ENCODE data around the gene CAPN7. TPM values are rescaled to one million over a fixed set of nuclear protein-coding genes. Genes with fewer than 3 reads are reported as not detected.

CAPN7 gene
- total RNA-seq, 1 donor from 2014 or later: 32.9 TPM

GRCh38 chr3:15261274-15261673 lies 55.2 kb downstream of the CAPN7 start:
- Histone ChIP-seq H3K4me3 (ENCODE audit: low read length in 3 of 3) (no peak overlapping the region), H3K27ac (ENCODE audit: low read depth, low read length) (no peak overlapping the region), H3K27me3 (ENCODE audit: control insufficient read depth in 3 of 3, insufficient read depth in 3 of 3, low read length in 3 of 3) (no peaks in the 10 kb centered on the region), H3K9me3 (ENCODE audit: control insufficient read depth in 3 of 3, low read length in 3 of 3) (no peaks in the 10 kb centered on the region), H3K36me3 (ENCODE audit: control insufficient read depth in 3 of 3, insufficient read depth in 3 of 3, low read length in 3 of 3) (peaks cover 16 to 57% (median 35%) of the 10 kb centered on the region in 3 donors), H3K9ac (ENCODE audit: low read depth in 1 of 3, low read length in 3 of 3) (no peak overlapping the region), H3K4me1 (ENCODE audit: control insufficient read depth in 3 of 3, insufficient read depth in 3 of 3, low read length in 3 of 3) (peaks cover 9 to 37% (median 14%) of the 10 kb centered on the region in 3 donors)

GRCh38 chr3:15262021-15262420 lies 56.0 kb downstream of the CAPN7 start:
- no peak overlapping the region for H3K9ac ChIP-seq (ENCODE audit: low read depth in 1 of 3, low read length in 3 of 3)
- H3K9me3 ChIP-seq (ENCODE audit: control insufficient read depth in 3 of 3, low read length in 3 of 3): no peaks in the 10 kb centered on the region
- peaks cover 2 to 37% (median 14%) of the 10 kb centered on the region in 3 donors for H3K4me1 ChIP-seq (ENCODE audit: control insufficient read depth in 3 of 3, insufficient read depth in 3 of 3, low read length in 3 of 3)
- no peak overlapping the region for H3K27ac ChIP-seq (ENCODE audit: low read depth, low read length)
- no peak overlapping the region for H3K4me3 ChIP-seq (ENCODE audit: low read length in 3 of 3)
- H3K27me3 ChIP-seq (ENCODE audit: control insufficient read depth in 3 of 3, insufficient read depth in 3 of 3, low read length in 3 of 3): no peaks in the 10 kb centered on the region
- H3K36me3 ChIP-seq (ENCODE audit: control insufficient read depth in 3 of 3, insufficient read depth in 3 of 3, low read length in 3 of 3): peaks cover 8 to 50% (median 31%) of the 10 kb centered on the region in 3 donors

- Histone ChIP-seq H3K36me3 (ENCODE audit: control insufficient read depth in 3 of 3, insufficient read depth in 3 of 3, low read length in 3 of 3) (peaks cover 8 to 43% (median 25%) of the 10 kb centered on the region in 3 donors), H3K9ac (ENCODE audit: low read depth in 1 of 3, low read length in 3 of 3) (no peak overlapping the region), H3K27ac (ENCODE audit: low read depth, low read length) (peak overlapping the region; percentile 6), H3K4me1 (ENCODE audit: control insufficient read depth in 3 of 3, insufficient read depth in 3 of 3, low read length in 3 of 3) (peaks cover 5 to 42% (median 23%) of the 10 kb centered on the region in 3 donors), H3K4me3 (ENCODE audit: low read length in 3 of 3) (no peak overlapping the region), H3K9me3 (ENCODE audit: control insufficient read depth in 3 of 3, low read length in 3 of 3) (no peaks in the 10 kb centered on the region), H3K27me3 (ENCODE audit: control insufficient read depth in 3 of 3, insufficient read depth in 3 of 3, low read length in 3 of 3) (no peaks in the 10 kb centered on the region)
Measured at GRCh38 chr3:15263120-15263519, 57.1 kb downstream of the CAPN7 start.

GRCh38 chr3:15263926-15264325 lies 57.9 kb downstream of the CAPN7 start:
- Histone ChIP-seq H3K36me3 (ENCODE audit: control insufficient read depth in 3 of 3, insufficient read depth in 3 of 3, low read length in 3 of 3) (peaks cover 2 to 35% (median 21%) of the 10 kb centered on the region in 3 donors), H3K9me3 (ENCODE audit: control insufficient read depth in 3 of 3, low read length in 3 of 3) (no peaks in the 10 kb centered on the region), H3K9ac (ENCODE audit: low read depth in 1 of 3, low read length in 3 of 3) (no peak overlapping the region), H3K27ac (ENCODE audit: low read depth, low read length) (peak overlapping the region; percentile 6), H3K4me3 (ENCODE audit: low read length in 3 of 3) (no peak overlapping the region), H3K27me3 (ENCODE audit: control insufficient read depth in 3 of 3, insufficient read depth in 3 of 3, low read length in 3 of 3) (no peaks in the 10 kb centered on the region), H3K4me1 (ENCODE audit: control insufficient read depth in 3 of 3, insufficient read depth in 3 of 3, low read length in 3 of 3) (peaks cover 11 to 50% (median 27%) of the 10 kb centered on the region in 3 donors)

GRCh38 chr3:15264486-15264885 lies 58.4 kb downstream of the CAPN7 start:
- H3K9me3 ChIP-seq (ENCODE audit: control insufficient read depth in 3 of 3, low read length in 3 of 3): no peaks in the 10 kb centered on the region
- H3K27me3 ChIP-seq (ENCODE audit: control insufficient read depth in 3 of 3, insufficient read depth in 3 of 3, low read length in 3 of 3): no peaks in the 10 kb centered on the region
- no peak overlapping the region for H3K27ac ChIP-seq (ENCODE audit: low read depth, low read length)
- H3K9ac ChIP-seq (ENCODE audit: low read depth in 1 of 3, low read length in 3 of 3): peak overlapping the region in 1 of 3 donors; percentile 12
- H3K36me3 ChIP-seq (ENCODE audit: control insufficient read depth in 3 of 3, insufficient read depth in 3 of 3, low read length in 3 of 3): peaks cover 4 to 32% (median 17%) of the 10 kb centered on the region in 3 donors
- H3K4me1 ChIP-seq (ENCODE audit: control insufficient read depth in 3 of 3, insufficient read depth in 3 of 3, low read length in 3 of 3): peaks cover 15 to 55% (median 33%) of the 10 kb centered on the region in 3 donors
- no peak overlapping the region for H3K4me3 ChIP-seq (ENCODE audit: low read length in 3 of 3)

GRCh38 chr3:15265655-15266509 lies 59.8 kb downstream of the CAPN7 start:
- H3K4me3 ChIP-seq (ENCODE audit: low read length in 3 of 3): no peak overlapping the region
- no peak overlapping the region for H3K27ac ChIP-seq (ENCODE audit: low read depth, low read length)
- peak overlapping the region in 1 of 3 donors; percentile 8 for H3K9ac ChIP-seq (ENCODE audit: low read depth in 1 of 3, low read length in 3 of 3)
- H3K4me1 ChIP-seq (ENCODE audit: control insufficient read depth in 3 of 3, insufficient read depth in 3 of 3, low read length in 3 of 3): peaks cover 22 to 66% (median 41%) of the 10 kb centered on the region in 3 donors
- peaks cover 2 to 20% (median 8%) of the 10 kb centered on the region in 3 donors for H3K36me3 ChIP-seq (ENCODE audit: control insufficient read depth in 3 of 3, insufficient read depth in 3 of 3, low read length in 3 of 3)
- H3K27me3 ChIP-seq (ENCODE audit: control insufficient read depth in 3 of 3, insufficient read depth in 3 of 3, low read length in 3 of 3): no peaks in the 10 kb centered on the region
- H3K9me3 ChIP-seq (ENCODE audit: control insufficient read depth in 3 of 3, low read length in 3 of 3): no peaks in the 10 kb centered on the region

GRCh38 chr3:15266510-15267376 lies 60.7 kb downstream of the CAPN7 start:
- H3K27me3 ChIP-seq (ENCODE audit: control insufficient read depth in 3 of 3, insufficient read depth in 3 of 3, low read length in 3 of 3): no peaks in the 10 kb centered on the region
- H3K9ac ChIP-seq (ENCODE audit: low read depth in 1 of 3, low read length in 3 of 3): peak overlapping the region in 1 of 3 donors; percentile 8
- peaks cover 22 to 66% (median 41%) of the 10 kb centered on the region in 3 donors for H3K4me1 ChIP-seq (ENCODE audit: control insufficient read depth in 3 of 3, insufficient read depth in 3 of 3, low read length in 3 of 3)
- no peaks in the 10 kb centered on the region for H3K9me3 ChIP-seq (ENCODE audit: control insufficient read depth in 3 of 3, low read length in 3 of 3)
- peaks cover 2 to 11% (median 5%) of the 10 kb centered on the region in 3 donors for H3K36me3 ChIP-seq (ENCODE audit: control insufficient read depth in 3 of 3, insufficient read depth in 3 of 3, low read length in 3 of 3)
- no peak overlapping the region for H3K4me3 ChIP-seq (ENCODE audit: low read length in 3 of 3)
- no peak overlapping the region for H3K27ac ChIP-seq (ENCODE audit: low read depth, low read length)

- Histone ChIP-seq H3K4me1 (ENCODE audit: control insufficient read depth in 3 of 3, insufficient read depth in 3 of 3, low read length in 3 of 3) (peaks cover 22 to 70% (median 44%) of the 10 kb centered on the region in 3 donors), H3K36me3 (ENCODE audit: control insufficient read depth in 3 of 3, insufficient read depth in 3 of 3, low read length in 3 of 3) (peaks cover 2 to 8% (median 2%) of the 10 kb centered on the region in 3 donors), H3K27me3 (ENCODE audit: control insufficient read depth in 3 of 3, insufficient read depth in 3 of 3, low read length in 3 of 3) (no peaks in the 10 kb centered on the region), H3K9ac (ENCODE audit: low read depth in 1 of 3, low read length in 3 of 3) (peak overlapping the region in 2 of 3 donors; percentile 19 to 25), H3K27ac (ENCODE audit: low read depth, low read length) (no peak overlapping the region), H3K9me3 (ENCODE audit: control insufficient read depth in 3 of 3, low read length in 3 of 3) (no peaks in the 10 kb centered on the region), H3K4me3 (ENCODE audit: low read length in 3 of 3) (no peak overlapping the region)
Measured at GRCh38 chr3:15267502-15267901, 61.5 kb downstream of the CAPN7 start.

GRCh38 chr3:15268033-15268631 lies 62.1 kb downstream of the CAPN7 start:
- H3K27me3 ChIP-seq (ENCODE audit: control insufficient read depth in 3 of 3, insufficient read depth in 3 of 3, low read length in 3 of 3): no peaks in the 10 kb centered on the region
- H3K4me1 ChIP-seq (ENCODE audit: control insufficient read depth in 3 of 3, insufficient read depth in 3 of 3, low read length in 3 of 3): peaks cover 22 to 72% (median 46%) of the 10 kb centered on the region in 3 donors
- peak overlapping the region; percentile 82 for H3K27ac ChIP-seq (ENCODE audit: low read depth, low read length)
- H3K9me3 ChIP-seq (ENCODE audit: control insufficient read depth in 3 of 3, low read length in 3 of 3): no peaks in the 10 kb centered on the region
- no peak overlapping the region for H3K9ac ChIP-seq (ENCODE audit: low read depth in 1 of 3, low read length in 3 of 3)
- peaks cover 2 to 8% (median 2%) of the 10 kb centered on the region in 3 donors for H3K36me3 ChIP-seq (ENCODE audit: control insufficient read depth in 3 of 3, insufficient read depth in 3 of 3, low read length in 3 of 3)
- peak overlapping the region in 1 of 3 donors; percentile 19 for H3K4me3 ChIP-seq (ENCODE audit: low read length in 3 of 3)

Measured in skeletal muscle tissue (tissue), 4 donors.